Lower leg skin (tissue), 4 donors: ENCODE measurements around the gene GOLGA6A. TPM values are rescaled to one million over a fixed set of nuclear protein-coding genes. Genes with fewer than 3 reads are reported as not detected.

Experiments used
- DNase-seq, 2 donors: peaks; one replicate each; pipeline ENCODE4 v3.0.0-alpha.2; 2019; ENCODE audit warnings: low spot score in 2 of 2
- H3K4me3 ChIP-seq: fragments of 200-600 bp; sonication (generic); 2 replicates; pipeline ENCODE4 v1.5.1; 2017; ENCODE audit warnings: mild to moderate bottlenecking, low read depth; ENCODE audit not compliant: poor library complexity, severe bottlenecking
- POLR2A ChIP-seq, 2 donors: fragments of 450-650 bp; IDR thresholded peaks; one replicate each; pipeline ENCODE4 v1.6.1; 2016 to 2017; ENCODE audit warnings: antibody characterized with exemption in 2 of 2, mild to moderate bottlenecking in 1 of 2, moderate library complexity in 1 of 2
- WGBS, 2 donors: methylation state at CpG; one replicate each; pipeline ENCODE4 v1.1.5; 2018; 5-methylcytosine and 5-hydroxymethylcytosine counted together
- intact Hi-C: fragments of 100-400 bp; cut with DNase I; formaldehyde crosslinking; loops from one replicate; pipeline ENCODE4 v1.15.0; 2023; ENCODE audit warnings: low total_unique reads
- total RNA-seq, 4 donors: library from RNA; depleted of rRNA; stranded (reverse); fragments of >200 nt; gene quantifications; one replicate each; pipeline ENCODE4 v1.1.0, GENCODE V29; 2016
- TF ChIP-seq, protein P1 (sequence below), 3 donors: fragments of 450-650 bp; IDR thresholded peaks; one replicate each; pipeline ENCODE4 v1.5.1; 2016; ENCODE audit warnings: antibody characterized with exemption in 3 of 3, mild to moderate bottlenecking in 3 of 3, moderate library complexity in 2 of 3

The GOLGA6A gene
- total RNA-seq, 4 donors from 2014 or later = 0.23 to 2.2 TPM; not detected in 2

DNA sequence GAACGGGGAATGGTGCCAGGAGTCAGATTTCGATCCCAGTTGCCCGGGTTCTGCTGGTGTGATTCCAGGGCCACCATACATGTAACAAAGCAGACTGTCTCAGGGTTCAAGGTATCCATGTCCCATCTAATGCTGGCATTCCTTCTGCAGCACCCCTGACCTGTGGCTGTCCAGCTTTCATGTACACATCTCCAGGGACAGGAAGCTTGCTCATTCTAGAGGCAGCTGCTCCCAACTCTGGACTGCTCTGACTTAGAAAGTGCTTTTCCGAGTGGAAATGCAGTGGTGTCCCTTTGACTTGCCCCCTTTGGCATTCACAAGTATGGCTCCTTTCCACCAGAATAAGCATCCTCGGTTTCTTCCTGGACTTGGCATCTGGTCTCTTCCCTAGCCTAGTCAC is 56.9 kb downstream of the GOLGA6A start:
- TF ChIP-seq, protein P1, sequence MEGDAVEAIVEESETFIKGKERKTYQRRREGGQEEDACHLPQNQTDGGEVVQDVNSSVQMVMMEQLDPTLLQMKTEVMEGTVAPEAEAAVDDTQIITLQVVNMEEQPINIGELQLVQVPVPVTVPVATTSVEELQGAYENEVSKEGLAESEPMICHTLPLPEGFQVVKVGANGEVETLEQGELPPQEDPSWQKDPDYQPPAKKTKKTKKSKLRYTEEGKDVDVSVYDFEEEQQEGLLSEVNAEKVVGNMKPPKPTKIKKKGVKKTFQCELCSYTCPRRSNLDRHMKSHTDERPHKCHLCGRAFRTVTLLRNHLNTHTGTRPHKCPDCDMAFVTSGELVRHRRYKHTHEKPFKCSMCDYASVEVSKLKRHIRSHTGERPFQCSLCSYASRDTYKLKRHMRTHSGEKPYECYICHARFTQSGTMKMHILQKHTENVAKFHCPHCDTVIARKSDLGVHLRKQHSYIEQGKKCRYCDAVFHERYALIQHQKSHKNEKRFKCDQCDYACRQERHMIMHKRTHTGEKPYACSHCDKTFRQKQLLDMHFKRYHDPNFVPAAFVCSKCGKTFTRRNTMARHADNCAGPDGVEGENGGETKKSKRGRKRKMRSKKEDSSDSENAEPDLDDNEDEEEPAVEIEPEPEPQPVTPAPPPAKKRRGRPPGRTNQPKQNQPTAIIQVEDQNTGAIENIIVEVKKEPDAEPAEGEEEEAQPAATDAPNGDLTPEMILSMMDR (IDR thresholded peaks at IDR 0.05) = no peak
- no peak for TF ChIP-seq POLR2A (IDR thresholded peaks at IDR 0.05)
- intact Hi-C loops = no loop called here
- no peak overlapping the region for H3K4me3 ChIP-seq
- DNase-seq = peak in 1 of 2 donors; percentile 50
- WGBS, 2 donors = 39 to 51% methylated on average over 5 of the region's 5 CpGs

DNA sequence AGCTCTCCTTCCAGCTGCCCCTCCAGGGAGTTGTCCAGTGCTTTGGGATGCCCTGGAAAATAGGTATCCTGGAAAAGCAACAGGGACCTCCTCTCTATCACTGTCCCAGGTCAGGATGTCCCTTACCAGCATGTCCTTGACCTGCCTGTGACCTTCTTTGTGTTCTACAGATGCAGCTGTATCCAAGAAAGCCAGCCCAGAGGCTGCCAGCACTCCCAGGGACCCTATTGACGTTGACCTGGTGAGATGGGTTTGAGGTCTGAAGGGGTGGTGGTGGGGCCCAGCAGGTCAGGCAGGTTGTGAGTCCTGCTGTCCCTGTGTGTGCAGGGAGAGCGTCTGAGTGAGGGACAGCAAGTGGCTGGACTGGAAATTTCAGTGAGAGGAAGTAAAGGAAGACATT is 57.7 kb downstream of the GOLGA6A start:
- no peak overlapping the region for H3K4me3 ChIP-seq
- TF ChIP-seq, protein P1 (IDR thresholded peaks at IDR 0.05) = no peak
- no peak for TF ChIP-seq POLR2A (IDR thresholded peaks at IDR 0.05)
- intact Hi-C loops = no loop called here
- DNase-seq = peak in 1 of 2 donors; percentile 40
- 57 to 82% methylated on average over 2 of the region's 2 CpGs for WGBS, 2 donors

DNA sequence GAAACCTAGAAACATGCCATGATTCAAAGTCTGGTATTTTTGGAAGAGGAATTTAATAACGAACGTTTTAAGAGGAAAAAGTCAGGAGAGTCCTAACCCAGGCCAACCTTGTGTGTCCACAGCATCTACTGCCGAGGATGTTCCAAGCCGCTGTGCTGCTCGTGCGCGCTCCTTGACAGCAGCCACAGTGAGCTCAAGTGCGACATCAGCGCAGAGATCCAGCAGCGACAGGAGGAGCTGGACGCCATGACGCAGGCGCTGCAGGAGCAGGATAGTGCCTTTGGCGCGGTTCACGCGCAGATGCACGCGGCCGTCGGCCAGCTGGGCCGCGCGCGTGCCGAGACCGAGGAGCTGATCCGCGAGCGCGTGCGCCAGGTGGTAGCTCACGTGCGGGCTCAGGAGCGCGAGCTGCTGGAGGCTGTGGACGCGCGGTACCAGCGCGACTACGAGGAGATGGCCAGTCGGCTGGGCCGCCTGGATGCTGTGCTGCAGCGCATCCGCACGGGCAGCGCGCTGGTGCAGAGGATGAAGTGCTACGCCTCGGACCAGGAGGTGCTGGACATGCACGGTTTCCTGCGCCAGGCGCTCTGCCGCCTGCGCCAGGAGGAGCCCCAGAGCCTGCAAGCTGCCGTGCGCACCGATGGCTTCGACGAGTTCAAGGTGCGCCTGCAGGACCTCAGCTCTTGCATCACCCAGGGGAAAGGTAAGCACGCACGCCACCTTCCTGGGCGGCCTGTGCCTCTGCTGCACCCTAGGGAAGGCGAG is 59.5 kb downstream of the GOLGA6A start:
- DNase-seq = peak in 1 of 2 donors; percentile 57
- TF ChIP-seq POLR2A (IDR thresholded peaks at IDR 0.05) = no peak
- TF ChIP-seq, protein P1 (IDR thresholded peaks at IDR 0.05) = no peak
- no peak overlapping the region for H3K4me3 ChIP-seq
- 94 to 95% methylated on average over 66 of the region's 66 CpGs for WGBS, 2 donors
- intact Hi-C loops = no loop called here

Other genes starting within 250 kb of the GOLGA6A start
- gene TBC1D21, start 209.0 kb downstream of the GOLGA6A start, total RNA-seq = not detected
- gene LOXL1, start 156.1 kb downstream of the GOLGA6A start, total RNA-seq = 1 to 10 TPM; 4.6 to 8.2 (median 6.6) TPM
- gene STOML1, start 90.3 kb downstream of the GOLGA6A start, total RNA-seq = 10 to 100 TPM; 14.4 to 24.6 (median 23.9) TPM
- 10 to 100 TPM; 48.5 to 73.7 (median 60.3) TPM for gene PML, start 87.8 kb downstream of the GOLGA6A start, total RNA-seq
- under 1 TPM in 3 of 4 donors, not detected in 1; 0.17 to 0.91 (median 0.39) TPM for gene ISLR2, start 48.0 kb upstream of the GOLGA6A start, total RNA-seq
- gene ISLR, start 91.2 kb upstream of the GOLGA6A start, total RNA-seq = 10 to 100 TPM; 23.4 to 41.3 (median 26.1) TPM
- gene STRA6, start 120.2 kb upstream of the GOLGA6A start, total RNA-seq = under 1 TPM in 1 of 4 donors, not detected in 3; 0.52 TPM
- not detected for gene CCDC33, start 153.8 kb upstream of the GOLGA6A start, total RNA-seq